Activated T-helper 1 cell treated with anti-CD3 and anti-CD28 coated beads, Interleukin-2, amount 50 U/mL, for 16 hours (primary cell): Measurements from ENCODE around the gene LYRM2.

Experiments used
- DNase-seq, 2 donors: peaks; one replicate each; pipeline ENCODE4 v3.0.0-alpha.2; 2020; ENCODE audit warnings: low read depth in 1 of 2, low spot score in 1 of 2

LYRM2 gene

GRCh38 chr6:89596484-89596883, 42.1 kb downstream of the LYRM2 start:
- no peak for DNase-seq

- DNase-seq: no peak
These were observed 42.5 kb downstream of the LYRM2 start for GRCh38 chr6:89596056-89596455.

DNA sequence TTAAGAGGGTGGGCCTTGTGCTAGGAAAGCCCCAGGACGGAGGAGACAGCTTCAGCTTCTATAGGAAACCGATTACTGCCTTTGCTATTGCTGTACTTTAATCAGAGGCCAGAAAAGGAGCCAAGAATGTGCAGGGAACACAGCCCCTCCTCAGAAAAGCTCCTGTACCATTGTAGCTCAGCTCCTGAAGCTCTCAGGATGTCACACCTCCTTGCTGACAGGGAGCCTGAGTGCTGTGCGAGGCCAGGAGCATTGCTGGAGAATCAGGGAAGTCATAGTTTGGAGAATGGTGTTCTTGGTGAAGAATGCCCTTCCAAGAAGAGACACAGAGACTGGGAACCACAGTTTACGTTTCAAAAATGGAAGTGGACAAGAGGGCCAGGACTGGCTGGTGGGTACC, 46.8 kb downstream of the LYRM2 start:
- DNase-seq: no peak

DNA sequence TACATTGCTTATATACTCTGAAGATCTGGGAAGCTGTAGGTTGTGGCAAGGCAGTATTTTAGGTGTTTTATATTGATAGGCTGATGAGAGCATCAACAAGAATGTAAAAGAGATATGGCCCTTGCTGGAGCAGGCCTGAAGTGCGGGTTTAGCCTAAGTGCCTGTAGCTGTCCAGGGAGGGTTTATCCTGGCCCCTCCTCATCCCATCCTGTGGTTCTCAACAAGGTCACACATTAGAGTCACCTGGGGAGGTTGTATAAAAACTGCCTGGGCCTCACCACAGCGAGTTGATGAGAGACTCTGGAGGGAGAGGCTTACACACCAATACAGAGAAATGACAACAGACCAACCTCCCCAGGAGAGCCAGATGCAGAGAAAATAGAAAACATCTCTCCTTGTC, 48.4 kb downstream of the LYRM2 start:
- no peak for DNase-seq

GRCh38 chr6:89589297-89590025, 49.1 kb downstream of the LYRM2 start:
- DNase-seq: no peak

DNA sequence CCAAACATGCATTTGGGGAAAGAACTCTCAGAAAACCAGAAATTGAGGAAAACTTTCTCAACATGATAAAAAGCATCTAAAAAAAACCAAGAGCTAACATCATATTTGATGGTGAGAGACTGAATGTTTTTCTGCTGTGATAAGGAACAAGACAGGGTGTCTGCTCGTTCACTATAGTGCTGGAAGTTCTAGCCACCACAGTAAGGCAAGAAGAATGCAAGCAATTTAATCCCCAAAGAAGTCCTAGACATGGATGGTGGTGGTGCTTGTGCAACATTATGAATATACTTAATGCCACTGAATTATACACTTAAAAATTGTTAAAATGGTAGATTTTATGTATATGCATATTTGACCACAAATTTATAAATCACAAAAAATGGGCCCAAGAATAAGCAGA, 53.4 kb downstream of the LYRM2 start:
- DNase-seq: no peak

- DNase-seq: no peak
These were observed 54.0 kb downstream of the LYRM2 start for GRCh38 chr6:89584539-89584938.

- no peak for DNase-seq
These were observed 55.0 kb downstream of the LYRM2 start for GRCh38 chr6:89583559-89583958.

DNA sequence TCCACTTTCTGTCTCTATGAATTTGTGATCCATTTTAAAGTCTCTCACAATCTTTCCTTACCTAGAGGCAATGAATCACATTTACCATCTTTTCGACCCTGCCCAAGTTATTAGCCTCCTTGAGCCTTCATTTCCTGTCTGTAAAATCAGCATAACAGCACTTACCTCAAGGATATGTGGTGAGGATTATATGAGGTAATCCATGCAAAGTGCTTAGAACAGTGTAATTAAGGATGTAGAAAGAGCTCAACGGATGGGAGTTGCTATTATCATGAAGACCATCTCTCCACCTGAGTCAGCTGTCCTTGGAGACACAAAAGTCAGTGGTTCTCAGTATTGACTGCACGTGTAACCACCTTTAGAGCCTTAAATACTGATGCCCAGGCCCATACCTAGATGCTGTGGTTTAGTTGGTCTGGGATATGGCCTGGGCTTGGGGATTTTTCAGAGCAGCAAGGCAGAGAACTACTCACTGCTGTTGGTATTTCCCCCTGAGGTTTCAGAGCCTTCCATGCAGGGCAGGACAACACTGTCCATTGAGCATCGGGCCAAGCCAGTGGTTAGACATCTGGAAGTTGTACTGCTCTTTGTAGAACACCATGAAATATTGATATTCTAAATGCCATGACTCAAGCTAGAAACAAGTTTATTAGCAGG, 55.8 kb downstream of the LYRM2 start:
- DNase-seq: no peak

GRCh38 chr6:89581689-89582088, 56.9 kb downstream of the LYRM2 start:
- no peak for DNase-seq

DNA sequence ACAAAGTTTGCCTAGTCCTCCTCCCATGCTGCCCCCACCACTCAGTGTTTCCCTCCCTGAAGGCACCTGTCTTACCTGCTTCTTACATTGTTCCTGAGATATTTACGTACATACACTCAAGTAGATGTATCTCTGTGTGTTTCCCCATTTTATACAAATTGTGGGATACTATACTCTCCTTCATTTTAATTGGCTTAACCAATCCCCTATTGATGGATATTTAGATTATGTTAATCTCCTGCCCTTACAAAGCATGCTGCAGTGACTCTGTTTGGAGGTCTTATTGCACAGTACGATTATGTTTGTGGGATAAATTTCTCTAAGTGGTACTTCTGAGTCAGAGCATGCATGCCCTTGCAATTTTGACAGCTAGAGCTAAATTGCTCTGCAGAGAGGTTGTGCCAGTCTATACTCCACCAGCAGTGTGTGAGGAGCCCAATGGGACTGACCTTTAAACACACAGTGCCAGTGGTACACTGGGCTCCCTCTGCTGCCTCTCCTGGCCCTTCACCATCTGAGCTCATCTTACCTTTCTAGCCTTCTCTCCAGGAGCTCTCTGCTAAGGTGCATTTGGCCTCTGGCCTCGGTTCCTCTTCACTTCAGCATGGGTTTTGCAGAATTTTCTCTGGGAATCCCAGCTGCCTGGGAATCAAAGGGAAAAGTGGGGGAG, 57.4 kb downstream of the LYRM2 start:
- DNase-seq: no peak

DNA sequence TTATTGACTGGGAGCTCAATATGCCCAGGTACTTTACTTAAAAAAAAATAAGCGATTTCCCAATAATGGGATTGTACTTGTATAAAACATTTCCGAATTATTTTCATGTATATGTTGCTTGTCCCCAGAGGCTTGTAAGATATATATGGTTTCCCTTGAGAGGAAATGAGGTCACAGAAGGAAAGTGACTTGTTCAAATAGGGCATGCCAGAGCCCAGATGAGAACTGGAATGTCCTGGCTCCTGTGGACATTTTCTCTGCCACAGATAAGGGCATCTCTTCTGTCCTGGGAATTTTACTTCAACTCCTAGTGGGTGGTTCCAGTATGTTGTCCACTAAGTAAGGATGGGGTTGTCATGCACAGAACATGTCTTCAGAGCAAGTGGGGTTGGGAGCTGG, 63.0 kb downstream of the LYRM2 start:
- DNase-seq: no peak

GRCh38 chr6:89574910-89575561, 63.5 kb downstream of the LYRM2 start:
- no peak for DNase-seq

DNA sequence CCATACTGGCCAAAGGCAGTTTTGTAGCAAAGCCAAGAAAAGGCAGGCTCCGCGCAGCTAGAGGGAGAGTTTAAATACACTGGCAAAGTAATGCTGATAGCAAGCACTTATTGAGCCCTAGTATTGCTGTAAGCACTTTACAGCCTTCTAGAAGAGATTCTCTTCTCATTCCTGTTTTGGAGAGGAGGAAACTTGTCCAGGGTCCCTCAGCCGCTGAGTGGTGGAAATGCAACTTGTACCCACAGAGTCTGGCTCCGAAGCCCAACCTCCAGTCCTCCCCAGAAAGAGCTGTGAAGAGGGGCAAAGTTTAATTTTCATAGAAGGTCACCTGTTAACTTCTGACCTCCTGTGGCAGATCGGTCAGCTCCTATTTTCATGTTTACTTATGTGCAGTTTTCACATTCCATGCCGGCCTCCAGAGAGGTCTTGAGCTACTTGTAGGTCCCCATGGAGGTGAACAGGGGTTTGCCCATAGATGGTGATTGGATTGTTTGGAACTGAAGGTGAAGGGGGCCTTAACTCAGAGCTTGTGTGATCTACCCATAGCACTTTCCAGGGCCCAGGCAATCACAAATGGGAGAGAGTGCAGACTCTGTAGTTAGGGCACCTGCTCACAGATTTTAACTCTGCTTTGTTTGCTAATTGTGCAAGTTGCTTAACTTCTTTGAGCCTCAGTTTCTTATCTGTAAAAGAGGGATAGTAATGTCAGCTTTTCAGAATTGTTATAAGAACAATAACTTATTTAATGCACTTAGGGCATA, 70.7 kb downstream of the LYRM2 start:
- no peak for DNase-seq

DNA sequence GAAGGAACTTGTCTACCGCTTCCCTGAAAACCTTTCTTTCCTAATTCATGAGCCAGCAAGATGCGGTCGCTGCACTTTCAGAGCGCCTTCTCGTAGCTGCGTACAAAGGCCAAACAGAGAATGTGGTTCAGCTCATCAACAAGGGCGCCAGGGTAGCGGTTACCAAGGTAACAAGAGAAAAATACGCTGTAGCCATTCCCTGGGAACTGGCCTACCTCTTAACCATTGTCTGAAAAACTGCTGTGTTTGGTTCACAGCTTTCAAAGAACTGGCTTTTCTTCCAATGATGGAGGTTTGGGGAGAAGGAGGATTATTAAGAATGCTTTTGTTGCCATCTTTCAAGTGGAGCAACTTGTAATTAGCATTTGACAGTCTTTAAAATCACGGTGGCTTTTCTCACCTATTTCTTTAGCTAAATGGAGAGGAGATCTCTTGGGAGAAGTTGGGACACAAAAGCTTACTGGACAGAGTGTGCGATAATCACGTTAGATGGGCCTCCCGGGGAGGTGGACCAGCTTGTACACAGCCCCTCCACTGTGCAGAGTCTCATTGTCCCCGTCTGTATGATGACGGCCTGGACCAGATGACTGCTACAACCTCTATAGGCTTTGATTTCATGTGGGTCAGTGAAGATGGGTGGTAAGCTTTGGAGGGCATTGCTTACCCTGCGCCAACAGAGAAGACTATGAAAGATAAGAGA, 71.5 kb downstream of the LYRM2 start:
- no peak for DNase-seq

GRCh38 chr6:89566008-89566800, 72.3 kb downstream of the LYRM2 start:
- DNase-seq: no peak

GRCh38 chr6:89564752-89565427, 73.7 kb downstream of the LYRM2 start:
- DNase-seq: no peak

- DNase-seq: no peak
These were observed 74.7 kb downstream of the LYRM2 start for GRCh38 chr6:89563866-89564265.
